HG03196 (cell line): ENCODE data around the gene UBE2D2.
A peak's percentile ranks its signal among the peaks of the same experiment; 100 is the strongest.

ENCODE experiments used
- ATAC-seq: cut with Tn5 transposase; IDR thresholded peaks from one replicate; pipeline ENCODE4 v1.9.1; 2021; ENCODE audit not compliant: unreplicated experiment

Gene UBE2D2

DNA sequence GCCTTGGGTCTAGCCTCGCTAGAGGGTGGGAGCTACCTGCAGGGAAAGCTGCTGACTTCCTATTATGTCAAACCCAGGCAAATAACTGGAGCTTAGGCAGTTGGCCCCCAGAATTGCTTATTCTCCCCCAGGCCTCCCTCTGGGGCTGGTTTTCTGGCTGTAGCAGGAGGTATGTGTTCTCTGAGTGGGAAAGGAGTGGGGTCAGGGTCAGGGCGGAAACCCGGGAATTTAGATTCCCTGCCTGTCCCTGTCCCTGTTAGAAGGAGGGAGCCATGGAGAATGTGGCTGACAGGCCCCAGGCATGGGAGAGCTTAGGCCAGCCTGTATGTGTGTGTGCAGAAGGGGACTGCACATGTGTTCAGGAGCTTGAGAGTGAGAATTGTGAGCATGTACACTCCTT is 73.4 kb downstream of the UBE2D2 start:
- ATAC-seq: no peak

DNA sequence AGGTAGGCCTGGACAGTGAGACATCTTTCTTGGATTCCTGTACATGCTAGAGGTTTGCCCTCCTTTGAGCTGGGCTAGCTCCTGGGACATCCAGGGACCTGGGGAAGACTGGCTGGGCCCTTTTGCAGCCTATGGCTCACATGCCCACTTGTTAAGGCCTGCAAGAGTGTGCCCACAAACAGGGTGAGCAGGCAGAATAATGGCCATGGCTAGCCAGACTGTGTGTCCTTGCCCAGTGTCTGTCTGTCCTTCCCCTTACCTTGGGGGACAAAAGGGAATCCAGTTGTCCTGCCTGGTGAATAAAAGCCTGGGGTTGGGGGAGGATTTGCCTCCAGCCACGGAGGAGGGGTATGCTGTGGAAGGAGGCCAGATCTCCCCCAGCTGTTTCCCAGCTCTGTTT is 74.1 kb downstream of the UBE2D2 start:
- no peak for ATAC-seq

DNA sequence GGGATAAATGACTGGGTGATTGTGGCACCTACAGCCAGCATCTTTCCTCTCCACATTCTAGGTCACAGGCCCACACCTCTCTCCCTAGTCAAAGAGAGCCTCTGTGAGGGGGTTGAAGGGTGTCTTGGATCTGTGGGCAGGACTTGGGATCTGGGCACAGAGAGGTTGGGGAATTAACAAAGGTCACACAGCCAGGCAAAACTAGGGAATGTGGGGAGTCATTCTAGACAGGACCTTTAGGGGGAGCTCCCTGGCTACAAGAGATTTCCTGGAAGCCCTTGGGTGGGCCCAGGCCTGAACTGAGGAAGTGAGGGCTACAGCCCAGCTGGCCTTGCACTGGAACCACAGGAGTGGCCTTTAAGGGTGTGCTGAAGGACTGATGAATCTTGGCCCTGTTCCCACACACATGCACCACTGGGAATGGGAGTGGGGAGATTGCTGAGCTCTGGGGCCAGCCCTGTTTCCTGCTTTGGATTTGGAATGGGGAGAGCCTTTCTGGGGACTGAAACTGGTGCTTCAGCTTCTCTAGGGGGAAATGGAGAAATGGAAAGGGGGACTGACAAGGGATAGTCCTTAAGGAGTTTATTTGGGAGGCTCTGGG is 74.6 kb downstream of the UBE2D2 start:
- no peak for ATAC-seq

DNA sequence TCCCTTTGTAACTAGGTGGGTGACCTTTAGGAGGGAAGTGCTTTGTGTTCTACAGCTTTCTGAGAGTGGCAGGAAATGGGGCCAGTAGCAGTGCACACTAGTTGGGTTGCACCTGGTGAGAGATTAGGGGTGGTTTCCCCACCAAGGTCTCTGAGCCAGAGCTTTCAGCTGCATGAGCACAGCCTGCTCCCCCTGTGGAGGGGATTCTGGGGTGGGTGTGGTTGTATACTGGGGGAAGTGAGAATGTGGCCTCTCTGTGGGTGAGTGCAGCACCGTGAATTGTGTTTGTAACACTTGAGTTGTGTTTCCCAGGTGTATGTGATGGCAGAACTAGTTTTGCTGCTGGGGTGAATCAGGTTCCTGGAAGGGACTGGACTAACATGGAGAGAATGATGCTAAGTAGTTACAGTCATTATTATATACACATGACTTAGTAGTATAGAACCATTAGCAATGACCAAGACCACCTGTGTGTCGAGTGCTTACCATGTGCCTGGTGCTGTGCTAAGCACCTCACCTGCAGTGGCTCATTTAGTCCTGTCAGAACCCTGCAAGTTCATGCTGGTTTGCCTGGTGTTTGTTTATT is 75.2 kb downstream of the UBE2D2 start:
- ATAC-seq: peak; percentile 72

DNA sequence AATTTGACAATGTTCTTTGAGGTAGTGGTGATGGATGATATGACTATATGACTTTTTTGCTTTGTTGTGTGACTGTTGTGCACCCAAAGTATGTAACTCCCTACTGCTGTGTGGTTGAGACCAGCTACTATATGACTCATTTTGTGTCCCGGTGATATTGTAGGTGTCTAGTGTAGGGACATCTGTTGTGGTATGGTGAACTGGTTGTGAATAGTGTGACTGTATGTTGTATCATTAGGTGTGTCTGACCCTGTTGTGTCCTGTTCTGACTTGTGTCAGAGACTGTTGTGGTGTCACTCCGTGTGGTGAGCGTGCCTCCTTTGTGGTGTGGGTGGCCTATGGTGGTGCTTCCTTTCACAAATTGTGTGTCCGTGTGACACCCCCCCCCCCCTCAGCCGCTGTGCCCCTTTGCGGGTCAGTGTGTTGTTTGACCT is 75.9 kb downstream of the UBE2D2 start:
- no peak for ATAC-seq

DNA sequence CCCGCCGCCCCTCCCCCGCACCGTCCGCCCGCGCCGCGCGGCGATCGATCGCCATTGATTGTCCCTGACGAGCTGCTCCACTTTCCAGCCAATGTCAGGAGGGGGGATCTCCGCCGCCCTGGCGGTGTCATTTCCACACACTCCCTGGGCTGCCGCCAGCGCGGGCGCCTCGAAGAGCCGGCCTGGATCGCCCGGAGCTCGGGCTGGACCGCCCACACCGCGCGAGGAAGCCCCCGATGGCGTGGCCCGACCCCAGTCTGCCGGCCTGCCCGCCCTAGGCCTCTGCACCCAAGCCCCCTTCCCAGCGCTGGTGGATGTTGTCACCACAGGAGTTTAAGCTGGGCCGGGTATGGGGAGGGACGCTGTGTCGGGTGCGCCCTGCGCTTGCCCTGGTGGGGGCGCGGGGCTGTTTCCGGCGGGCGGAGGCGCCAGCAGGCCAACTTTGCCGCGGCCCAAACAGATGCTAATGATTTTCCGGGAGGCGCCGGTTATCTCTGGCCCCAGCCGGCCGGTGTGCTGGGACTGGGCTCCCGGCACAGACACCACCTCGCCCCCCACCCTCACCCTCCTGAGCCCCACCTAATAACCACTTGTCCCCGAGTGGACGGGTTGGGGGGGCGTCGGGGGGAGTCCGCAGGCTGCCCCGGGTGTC is 76.4 kb downstream of the UBE2D2 start:
- ATAC-seq: peak; percentile 23

DNA sequence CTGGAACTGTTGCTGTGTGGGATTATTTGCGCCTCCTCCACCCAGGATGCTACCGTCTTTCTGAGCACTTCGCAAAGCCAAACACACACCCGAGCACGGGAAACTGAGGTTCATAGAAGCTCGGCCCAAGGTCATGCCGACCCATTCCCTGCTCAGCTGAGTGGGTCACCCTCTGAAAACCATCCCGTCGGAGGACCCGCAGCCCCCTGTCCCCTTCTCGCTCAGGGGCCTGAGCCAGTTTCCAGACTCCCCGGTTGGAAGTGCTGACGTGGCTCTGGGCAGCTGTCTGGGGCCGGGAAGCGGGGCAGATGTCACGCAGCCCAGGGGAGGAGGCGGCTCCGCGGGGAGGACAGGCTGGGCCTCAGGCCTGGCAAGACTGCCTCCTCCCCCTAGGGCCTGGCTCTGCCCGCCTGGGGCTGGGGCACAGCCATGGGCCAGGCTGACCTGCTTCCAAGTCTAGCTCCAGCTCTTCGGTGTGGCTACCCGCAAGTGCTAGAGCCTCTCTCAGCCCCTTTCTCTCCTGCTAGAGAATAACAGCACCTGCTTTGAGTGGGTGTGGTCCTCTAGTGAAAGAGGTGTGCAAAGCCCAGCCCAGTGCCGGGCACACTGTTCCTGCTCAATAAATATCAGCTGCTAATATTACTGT is 77.1 kb downstream of the UBE2D2 start:
- ATAC-seq: no peak

DNA sequence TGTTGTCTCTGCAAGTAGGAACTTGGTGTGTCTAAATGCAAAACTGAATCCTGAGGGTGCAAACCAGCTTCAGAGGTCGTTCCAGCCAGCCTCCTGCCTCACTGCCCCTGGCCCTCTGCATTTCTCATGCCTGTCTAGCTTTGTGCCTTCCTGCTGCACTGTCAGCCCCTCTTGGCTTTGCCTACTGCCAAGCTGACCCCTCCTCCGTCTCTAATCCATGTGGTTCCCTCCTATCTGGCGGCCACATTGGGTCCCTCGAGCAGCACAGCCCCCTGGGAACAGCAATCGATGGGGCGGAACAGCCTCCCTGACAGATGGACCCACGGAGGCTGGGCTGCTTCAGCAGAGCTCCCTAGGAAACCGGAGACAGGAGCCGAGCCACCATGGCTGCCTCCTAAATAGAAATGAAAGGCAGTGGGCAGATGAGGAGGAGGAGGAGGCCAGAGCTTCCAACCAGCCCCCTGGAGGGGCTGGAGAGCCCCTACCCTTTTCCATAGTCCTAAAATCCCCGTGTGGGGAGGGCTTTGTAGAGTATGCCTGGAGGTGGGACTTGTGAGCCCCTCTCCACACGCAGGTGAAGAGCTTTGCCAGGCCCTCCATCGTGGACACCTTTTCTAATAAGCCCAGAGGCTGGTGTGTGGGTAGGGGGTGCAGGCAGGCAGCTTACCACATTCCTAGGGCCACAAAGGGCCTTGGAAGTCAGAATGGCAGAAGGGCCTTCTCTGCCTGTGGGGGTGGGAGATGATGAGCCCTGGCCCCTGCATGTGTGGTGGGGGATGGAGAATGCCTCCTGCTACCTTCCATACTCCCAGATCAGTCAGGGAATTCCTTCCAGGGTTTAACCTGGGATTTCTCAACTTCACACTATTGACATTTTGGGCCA is 77.8 kb downstream of the UBE2D2 start:
- no peak for ATAC-seq

DNA sequence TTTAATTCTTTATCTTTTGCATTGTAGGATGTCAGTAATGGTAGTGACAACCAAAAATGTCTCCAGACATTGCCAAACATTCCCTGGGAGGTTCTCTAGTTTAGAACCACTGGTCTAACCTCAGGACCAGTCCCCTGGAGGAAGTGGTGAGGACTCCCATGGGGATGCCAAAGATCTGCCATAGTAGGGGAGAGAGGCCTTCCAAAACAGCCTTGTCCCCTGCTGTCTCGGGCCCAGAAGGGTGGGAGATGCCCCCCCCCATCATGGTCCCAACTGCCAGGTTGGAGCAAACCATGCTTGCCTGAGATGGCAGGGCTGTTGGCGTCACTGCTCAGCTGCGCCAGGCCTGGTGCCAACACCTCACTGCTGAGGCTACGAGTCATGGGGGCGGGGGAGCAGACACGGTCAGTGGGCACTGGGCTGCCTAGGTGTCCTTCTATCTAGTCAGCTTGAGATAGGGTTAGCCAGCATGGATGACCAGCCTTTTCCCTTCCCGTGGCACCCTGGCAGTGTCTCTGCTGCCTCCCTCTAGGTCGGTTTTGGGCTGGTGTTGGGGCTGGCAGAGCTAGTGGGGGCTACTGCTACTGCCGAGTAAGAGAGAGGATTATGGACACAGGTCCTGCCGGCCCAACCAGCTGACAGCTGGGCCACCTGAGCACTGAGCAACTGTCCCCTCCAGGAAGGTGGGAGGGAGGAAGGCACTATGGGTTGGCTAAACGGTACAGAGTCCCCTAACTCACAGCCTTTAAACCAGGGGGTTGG is 78.7 kb downstream of the UBE2D2 start:
- no peak for ATAC-seq

DNA sequence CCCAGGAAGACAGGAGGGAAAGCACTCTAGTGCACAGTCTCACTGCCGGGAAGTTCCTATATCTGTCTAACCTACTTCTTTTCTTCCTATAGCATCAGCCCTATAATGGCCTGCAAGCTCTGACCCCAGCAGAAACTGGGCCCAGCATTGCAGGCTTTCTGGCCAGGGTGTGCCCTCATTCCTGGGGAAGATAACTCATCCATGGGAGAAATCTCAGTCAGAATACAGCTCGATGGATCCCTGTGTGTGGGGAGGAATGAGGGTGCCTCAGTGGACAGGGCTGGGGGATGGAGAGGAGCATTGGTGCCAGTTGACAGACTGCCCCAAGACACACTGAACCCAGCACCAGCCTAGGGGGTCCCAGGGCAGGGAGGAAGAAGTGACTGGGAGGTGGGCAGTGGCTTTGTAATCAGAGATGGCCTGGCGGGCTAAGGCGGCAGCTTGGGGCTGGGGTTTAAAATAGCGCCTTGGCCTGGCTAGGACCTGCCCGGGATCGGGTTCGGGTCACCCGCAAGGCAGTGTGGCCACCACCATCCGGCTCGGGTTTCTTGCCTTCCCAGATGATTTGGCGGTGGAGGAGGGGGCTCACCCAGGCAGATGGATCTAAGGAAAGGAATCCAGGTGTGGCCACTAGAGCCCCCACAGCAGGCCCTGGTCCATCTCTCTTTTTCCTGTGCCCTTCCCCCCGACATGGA is 79.4 kb downstream of the UBE2D2 start:
- no peak for ATAC-seq

DNA sequence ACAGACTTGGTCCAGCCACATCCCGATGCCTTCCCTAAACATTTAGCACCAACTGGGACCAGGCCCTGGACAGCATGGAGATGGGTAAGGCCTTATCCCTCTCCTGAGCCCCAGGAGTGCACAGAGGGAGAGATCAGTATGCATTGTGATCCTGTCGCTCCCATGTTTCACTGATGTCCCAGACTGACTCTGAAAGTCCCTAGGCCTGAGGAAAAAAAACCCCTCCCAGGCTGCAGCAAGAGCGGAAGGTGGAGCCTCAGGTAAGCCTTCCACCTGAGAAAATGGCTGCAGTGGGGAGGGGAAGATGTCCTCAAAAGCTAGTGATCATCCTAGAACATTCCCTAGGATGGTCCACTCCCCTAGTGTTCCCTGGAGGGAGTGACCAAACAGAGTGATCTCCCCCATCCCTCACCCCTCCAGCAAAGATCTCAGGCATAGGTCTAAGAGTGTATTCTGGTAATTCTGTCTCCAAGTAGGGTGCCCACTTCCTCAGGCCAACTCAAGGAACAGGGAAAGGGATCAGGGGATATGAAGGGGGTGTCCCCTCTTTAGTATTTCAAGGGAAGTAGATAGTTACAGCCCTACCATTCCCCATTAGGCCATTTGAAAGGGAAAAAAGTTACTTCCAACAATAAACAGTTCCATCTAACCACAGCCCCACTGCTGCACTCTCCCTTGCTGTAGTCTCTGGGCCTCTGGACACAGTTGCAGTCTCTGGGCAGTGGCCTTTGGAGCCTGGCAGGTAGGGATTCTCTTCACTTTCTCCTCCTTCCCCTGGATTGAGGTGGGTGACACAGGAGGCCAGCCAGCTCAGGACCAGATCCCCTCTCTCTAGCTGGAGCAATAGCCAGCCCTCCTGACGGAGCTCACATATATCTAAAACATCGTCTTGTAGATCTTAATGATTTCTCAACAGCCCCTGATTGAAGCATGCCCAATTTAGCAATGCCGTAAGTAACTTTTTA is 80.3 kb downstream of the UBE2D2 start:
- ATAC-seq: no peak

DNA sequence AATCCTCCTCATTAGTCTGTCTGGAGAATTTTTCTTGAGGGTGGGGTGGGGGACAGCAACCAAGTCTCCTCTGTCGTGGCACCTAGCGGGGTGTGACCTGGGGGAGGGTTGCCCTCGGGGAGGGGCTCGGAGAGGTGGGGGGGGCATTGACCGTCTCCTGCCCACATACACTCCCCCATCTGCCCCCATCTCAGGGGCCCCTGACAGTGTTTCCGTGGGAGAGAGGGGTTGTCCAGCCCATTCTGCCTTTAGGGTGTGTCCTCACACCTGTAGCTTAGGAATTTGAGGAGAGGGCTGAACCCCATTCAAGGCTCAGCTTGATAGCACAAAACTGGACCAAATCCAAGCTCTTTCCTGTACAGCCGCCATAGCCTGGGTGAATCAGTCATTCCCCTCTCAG is 81.1 kb downstream of the UBE2D2 start:
- no peak for ATAC-seq

DNA sequence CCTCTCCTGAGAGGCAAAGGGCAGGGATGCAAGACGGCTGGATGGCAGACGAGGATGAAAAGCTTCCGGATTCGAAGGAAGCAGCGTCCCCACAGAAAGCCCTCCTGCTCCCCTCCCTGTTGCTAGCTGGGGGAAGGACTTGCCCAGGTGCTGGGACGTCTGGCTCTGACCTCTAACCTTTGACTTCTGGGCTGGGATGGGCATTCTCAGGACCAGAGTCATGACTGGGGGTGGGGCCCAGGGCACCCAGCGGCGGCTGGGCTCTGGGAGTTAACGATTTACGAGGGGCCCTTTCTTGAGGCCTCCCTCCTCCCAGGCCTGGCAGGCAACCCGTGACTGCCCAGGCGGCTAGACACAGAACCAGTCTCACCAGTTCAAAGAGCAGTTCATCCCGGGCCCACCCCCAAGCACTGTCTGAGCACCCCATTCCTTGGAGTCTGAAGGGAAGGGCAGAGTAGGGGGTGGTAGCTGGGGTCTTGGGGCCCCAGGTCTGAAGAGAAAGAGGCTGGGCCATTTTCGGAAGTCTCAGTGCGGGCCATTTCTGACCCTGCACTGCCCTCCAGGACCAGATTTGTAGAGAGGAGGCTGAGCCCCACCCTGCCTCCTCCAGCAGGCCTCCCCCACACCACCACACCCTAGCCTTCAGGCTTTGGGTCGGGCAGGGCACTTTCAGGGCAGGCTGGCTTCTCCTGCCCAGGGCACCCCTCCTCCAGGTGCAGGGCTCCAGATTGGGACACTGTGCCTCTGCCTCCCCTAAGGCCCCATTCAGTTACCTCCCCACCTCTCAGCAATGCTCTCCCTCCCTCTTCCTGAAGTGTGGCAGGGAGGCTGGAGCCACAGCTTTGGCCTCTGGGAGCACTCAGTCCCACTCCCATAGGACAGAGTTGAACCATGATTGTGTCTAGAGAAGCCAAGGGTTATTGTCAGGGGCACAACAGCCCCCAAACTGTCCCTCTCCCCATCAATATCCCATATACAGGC is 82.0 kb downstream of the UBE2D2 start:
- no peak for ATAC-seq

DNA sequence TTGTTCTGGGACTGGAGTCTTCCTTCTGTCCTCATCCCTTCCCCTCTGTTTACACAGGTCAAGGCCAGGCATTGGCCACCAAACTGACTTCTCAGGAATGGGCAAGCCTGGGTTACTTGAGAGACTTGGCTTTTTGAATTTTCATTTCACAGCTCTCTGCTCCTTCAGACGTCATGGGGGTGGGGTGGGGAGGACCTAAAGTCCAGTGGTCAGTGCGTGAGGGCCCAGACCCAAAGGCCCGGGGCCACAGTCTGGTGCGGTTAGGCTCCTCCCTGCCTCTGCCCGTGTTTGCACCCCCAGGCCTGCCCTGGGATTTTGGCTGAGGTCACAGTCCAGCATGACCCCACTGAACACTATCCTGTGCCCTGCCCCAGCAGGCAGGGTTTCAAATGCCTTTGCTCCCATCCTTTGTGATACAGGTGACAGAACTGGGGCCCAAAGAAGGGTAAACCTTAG is 82.9 kb downstream of the UBE2D2 start:
- ATAC-seq: no peak

DNA sequence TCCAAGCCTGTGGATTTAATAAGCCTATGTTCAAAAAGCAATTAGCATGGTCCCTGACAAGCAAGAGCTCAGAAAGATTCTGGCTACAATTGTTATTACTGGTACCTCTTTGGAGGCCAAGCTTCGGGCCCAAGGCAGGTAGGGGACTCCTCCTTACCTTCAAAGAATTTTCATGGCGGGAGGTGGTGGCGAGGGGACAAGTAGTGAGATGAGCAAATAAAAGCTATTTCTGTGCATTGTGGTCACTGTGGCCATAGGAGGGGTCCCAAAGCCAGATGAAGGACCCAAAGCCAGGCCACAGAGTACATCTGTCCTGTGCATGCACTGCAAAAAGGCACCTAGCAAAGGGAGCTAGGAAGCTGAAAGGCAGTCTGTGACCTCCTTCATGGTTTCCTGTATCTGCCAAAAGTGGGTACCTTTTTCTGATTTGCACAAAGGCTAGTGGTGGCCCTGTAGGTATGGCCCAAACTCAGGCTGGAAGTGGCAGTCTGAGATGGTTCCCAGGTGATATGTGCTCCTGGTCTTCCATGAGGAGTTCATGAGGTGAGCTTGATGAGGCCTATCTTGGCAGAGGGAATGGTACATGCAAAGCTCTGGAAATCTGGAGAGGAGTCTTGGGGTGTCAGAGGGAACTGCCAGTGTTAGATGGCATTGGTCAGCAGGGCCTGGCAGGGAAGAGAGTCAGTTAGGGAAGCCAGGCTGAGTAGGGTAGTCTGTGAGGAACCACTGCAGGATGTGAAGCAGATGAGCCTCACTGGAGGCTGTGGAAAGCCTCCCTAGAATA is 83.7 kb downstream of the UBE2D2 start:
- ATAC-seq: no peak

DNA sequence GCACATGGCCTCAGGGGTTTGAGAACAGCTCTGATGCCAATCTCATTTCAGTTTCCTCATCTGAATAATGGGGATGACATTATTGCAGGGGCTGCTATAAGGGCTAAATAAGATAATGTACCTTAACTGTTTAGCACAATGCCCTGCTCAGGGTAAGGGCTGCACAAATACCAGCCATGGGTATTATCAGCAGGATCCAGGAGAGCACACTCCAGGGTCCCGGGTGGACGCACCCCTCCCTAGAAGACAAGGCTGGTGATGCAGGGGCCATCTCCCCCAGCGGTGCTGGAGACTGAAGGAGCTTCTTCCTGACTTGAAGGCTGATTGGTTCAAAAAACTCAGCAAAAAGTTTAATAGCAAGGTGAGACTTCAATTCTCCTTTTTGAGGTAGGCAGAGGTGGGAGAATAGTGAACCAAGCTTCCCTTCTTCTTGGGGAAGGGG is 84.3 kb downstream of the UBE2D2 start:
- ATAC-seq: no peak

DNA sequence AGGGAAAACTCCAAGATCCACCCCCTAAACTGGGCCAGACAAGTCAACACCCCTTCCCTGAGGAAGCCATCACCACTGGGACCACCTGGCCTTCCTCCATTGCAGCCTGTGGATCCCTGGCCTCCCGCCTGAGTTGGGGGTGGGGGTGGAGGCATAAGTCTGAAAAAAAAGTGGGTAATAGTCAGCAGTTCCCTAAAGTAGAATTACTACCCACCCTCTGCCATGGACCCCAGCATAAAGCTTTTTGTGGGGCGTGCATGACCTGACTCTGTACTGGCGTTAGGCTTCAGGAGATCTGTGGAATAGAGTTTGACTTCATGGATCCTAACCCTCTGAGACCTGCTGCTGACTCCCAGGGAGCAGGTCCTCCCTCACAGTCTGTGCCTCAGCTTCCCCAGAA is 85.0 kb downstream of the UBE2D2 start:
- ATAC-seq: no peak
